ENCODE results near the gene FLNB. TPM values are rescaled to one million over a fixed set of nuclear protein-coding genes. Genes with fewer than 3 reads are reported as not detected.

Gene FLNB
- total and polyA plus RNA-seq, 2 experiments from 2014 or later, result 60.6 to 186 TPM

DNA sequence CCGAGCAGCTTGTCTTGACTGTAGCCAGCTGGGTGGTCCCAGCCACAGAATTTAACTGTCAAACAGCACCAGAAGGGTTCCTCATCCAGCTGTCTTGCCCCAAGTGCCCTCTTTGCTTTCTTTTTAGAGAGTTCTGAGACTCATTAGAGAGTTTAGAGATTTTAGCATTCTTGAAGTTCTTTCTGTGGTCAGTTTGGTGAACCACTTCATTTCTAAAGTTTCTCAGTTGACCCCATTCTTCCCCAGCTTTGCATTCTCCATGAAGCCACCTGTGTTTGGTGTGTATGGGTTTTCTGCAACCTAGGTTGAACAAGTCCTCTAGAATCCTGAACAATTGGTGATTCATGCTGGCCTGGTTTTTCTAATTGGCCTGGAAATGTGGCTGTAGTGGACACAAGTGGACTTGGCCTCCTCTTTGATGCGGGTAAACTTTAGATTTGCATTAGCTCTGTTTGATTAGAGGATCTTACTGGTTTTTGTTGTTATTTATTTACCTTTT is 33.7 kb downstream of the FLNB start:
- TF ChIP-seq EZH2phosphoT487 (IDR thresholded peaks at IDR 0.05; ENCODE audit: insufficient read depth, low read depth) (no peak), EZH2 (IDR thresholded peaks at IDR 0.05; ENCODE audit: insufficient read depth, poor library complexity, severe bottlenecking) (no peak)
- Histone ChIP-seq H3K36me3 (ENCODE audit: low read depth) (no peaks in the 10 kb centered on the region), H3K4me3 (no peak overlapping the region), H2AFZ (no peak overlapping the region), H4K20me1 (ENCODE audit: insufficient read depth) (no peaks in the 10 kb centered on the region), H3K27me3 (replicated peaks; ENCODE audit: insufficient read depth) (no peaks in the 10 kb centered on the region), H3K9me2 (ENCODE audit: insufficient read depth) (no peaks in the 10 kb centered on the region), H3K9ac (no peak overlapping the region), H3K4me2 (ENCODE audit: unreplicated experiment) (peak overlapping the region; percentile 31), H3F3A (ENCODE audit: insufficient read depth) (peaks cover 57% of the 10 kb centered on the region), H3K4me1 (ENCODE audit: insufficient read depth) (peaks cover 70% of the 10 kb centered on the region), H3K27ac (peak overlapping the region; percentile 89; the same call in 1 of the 2 replicates), H3K9me3 (ENCODE audit: low read depth) (no peaks in the 10 kb centered on the region), H3K79me2 (ENCODE audit: insufficient read depth) (peaks cover 100% of the 10 kb centered on the region)
- DNase-seq, result peak; percentile 63
- 87 to 88% methylated on average over 2 of the region's 2 CpGs for whole genome bisulfite sequencing, 2 experiments (ENCODE audit: low coverage in 1 of 2, low lambda C conversion rate in 2 of 2, missing lambda C conversion rate in 2 of 2)
- in situ Hi-C loops (cut with MboI), result no loop called here

DNA sequence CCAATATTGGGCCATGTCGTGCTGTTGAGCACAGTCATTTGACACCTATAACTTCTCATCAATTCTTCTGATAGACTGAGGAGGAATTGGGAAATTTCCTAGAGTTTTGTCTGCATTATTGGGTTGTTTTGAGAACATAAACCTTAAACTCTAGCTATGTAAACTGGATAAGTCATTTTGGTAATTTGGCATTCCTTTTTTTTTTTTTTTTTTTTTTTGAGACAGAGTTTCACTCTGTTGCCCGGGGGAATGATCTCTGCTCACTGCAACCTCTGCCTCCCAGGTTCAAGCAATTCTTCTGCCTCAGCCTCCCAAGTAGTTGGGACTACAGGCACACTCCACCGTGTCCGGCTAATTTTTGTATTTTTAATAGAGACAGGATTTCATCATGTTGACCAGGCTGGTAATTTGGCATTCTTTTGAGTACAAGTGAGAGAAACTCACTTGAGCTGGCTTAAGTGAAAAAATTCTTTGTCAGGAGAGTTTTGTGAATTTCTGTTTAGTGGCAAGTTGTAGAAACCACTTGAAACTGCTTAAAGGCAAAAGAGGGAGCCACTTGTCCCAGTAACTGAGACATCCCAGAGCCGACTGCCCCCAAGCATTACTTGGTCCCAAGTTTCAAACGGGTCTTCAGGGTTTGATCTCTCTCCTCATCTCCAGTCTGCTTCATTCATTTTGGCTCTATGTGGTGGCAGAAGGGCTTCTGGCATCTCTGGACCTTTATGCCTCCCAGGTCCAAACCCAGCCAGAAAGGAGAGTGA is 34.9 kb downstream of the FLNB start:
- H3K9me3 ChIP-seq (ENCODE audit: low read depth), result no peaks in the 10 kb centered on the region
- no peaks in the 10 kb centered on the region for H4K20me1 ChIP-seq (ENCODE audit: insufficient read depth)
- H3K4me1 ChIP-seq (ENCODE audit: insufficient read depth), result peaks cover 83% of the 10 kb centered on the region
- no peak for TF ChIP-seq EZH2 (IDR thresholded peaks at IDR 0.05; ENCODE audit: insufficient read depth, poor library complexity, severe bottlenecking)
- no peak for DNase-seq
- H2AFZ ChIP-seq, result no peak overlapping the region
- in situ Hi-C loops (cut with MboI), result no loop called here
- H3K27me3 ChIP-seq (replicated peaks; ENCODE audit: insufficient read depth), result no peaks in the 10 kb centered on the region
- H3K27ac ChIP-seq, result peak overlapping the region; percentile 89
- peaks cover 69% of the 10 kb centered on the region for H3F3A ChIP-seq (ENCODE audit: insufficient read depth)
- H3K79me2 ChIP-seq (ENCODE audit: insufficient read depth), result peaks cover 96% of the 10 kb centered on the region
- H3K36me3 ChIP-seq (ENCODE audit: low read depth), result no peaks in the 10 kb centered on the region
- WGBS, 2 experiments (ENCODE audit: low coverage in 1 of 2, low lambda C conversion rate in 2 of 2, missing lambda C conversion rate in 2 of 2), result 37 to 38% methylated on average over 6 of the region's 6 CpGs
- H3K9ac ChIP-seq, result peak overlapping the region; percentile 60; the same call in 1 of the 2 replicates
- no peak overlapping the region for H3K4me3 ChIP-seq
- H3K4me2 ChIP-seq (ENCODE audit: unreplicated experiment), result peak overlapping the region; percentile 45
- no peaks in the 10 kb centered on the region for H3K9me2 ChIP-seq (ENCODE audit: insufficient read depth)

DNA sequence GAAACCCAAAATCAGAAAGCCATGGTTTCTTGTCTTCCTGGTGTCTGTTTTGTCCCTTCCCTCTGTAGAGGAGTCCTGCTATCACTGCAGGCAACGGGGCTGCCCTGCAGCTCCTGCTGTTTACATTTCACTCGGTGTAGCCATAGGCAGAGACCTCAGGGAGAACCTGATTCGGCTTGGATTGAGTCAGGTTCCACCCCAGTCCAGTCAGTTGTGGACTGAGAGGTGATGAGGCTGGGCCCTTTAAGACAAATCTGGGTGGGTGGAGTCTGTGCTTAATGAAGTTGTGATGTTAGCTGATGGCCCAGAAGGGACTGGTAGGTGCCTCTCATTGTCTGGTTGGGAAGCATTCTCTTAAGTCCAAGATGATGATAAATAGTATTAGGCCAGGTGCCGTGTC is 35.7 kb downstream of the FLNB start:
- H3K9me3 ChIP-seq (ENCODE audit: low read depth), result no peaks in the 10 kb centered on the region
- peak overlapping the region; percentile 89 for H3K27ac ChIP-seq
- peak overlapping the region; percentile 45 for H3K4me2 ChIP-seq (ENCODE audit: unreplicated experiment)
- H3K27me3 ChIP-seq (replicated peaks; ENCODE audit: insufficient read depth), result no peaks in the 10 kb centered on the region
- peaks cover 91% of the 10 kb centered on the region for H3K4me1 ChIP-seq (ENCODE audit: insufficient read depth)
- DNase-seq, result peak; percentile 45
- H3K79me2 ChIP-seq (ENCODE audit: insufficient read depth), result peaks cover 91% of the 10 kb centered on the region
- no peak for TF ChIP-seq EZH2phosphoT487 (IDR thresholded peaks at IDR 0.05; ENCODE audit: insufficient read depth, low read depth)
- no peak for TF ChIP-seq EZH2 (IDR thresholded peaks at IDR 0.05; ENCODE audit: insufficient read depth, poor library complexity, severe bottlenecking)
- H3K36me3 ChIP-seq (ENCODE audit: low read depth), result no peaks in the 10 kb centered on the region
- peak overlapping the region; percentile 60 for H3K9ac ChIP-seq
- in situ Hi-C loops (cut with MboI), result no loop called here
- peaks cover 72% of the 10 kb centered on the region for H3F3A ChIP-seq (ENCODE audit: insufficient read depth)
- WGBS, 2 experiments (ENCODE audit: low coverage in 1 of 2, low lambda C conversion rate in 2 of 2, missing lambda C conversion rate in 2 of 2), result 77 to 83% methylated on average over 4 of the region's 4 CpGs
- H2AFZ ChIP-seq, result no peak overlapping the region
- no peaks in the 10 kb centered on the region for H4K20me1 ChIP-seq (ENCODE audit: insufficient read depth)
- H3K9me2 ChIP-seq (ENCODE audit: insufficient read depth), result no peaks in the 10 kb centered on the region
- no peak overlapping the region for H3K4me3 ChIP-seq

DNA sequence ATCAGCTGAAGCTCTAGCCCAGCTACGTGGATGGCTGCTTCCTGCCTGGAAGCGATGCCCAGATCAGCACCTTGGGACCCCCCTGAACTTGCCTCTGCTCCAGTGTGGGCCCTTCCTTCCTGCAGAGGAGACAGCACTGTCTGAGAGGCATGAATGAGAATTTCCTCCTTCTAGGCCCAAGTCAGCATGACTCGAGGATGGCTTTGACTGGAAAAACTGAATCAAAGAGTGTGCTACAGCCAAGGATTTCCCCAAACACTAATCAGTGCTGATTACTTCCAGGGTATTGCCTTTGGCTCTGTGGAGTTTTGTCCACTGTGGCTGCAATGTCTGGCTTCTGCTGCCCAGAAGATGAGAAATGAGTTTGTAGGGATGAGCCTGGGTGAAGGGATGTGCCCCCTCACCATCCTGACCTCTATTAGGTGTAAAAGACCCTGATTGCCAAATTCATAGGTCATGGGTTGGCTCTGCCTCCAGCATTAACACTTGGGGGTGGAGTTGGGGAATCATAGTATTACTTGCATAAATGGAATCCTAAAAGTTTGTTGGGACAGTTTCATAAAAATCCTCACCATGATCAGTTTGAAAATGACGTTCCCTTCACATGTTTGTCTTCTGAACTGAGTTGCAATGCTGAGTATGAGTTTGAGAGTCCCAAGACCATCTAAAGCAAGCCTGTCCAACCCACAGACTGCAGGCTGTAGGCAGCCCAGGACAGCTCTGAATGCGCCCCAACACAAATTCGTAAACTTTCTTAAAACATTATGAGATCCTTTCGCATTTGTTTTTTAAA is 36.7 kb downstream of the FLNB start:
- no peak overlapping the region for H2AFZ ChIP-seq
- no peaks in the 10 kb centered on the region for H4K20me1 ChIP-seq (ENCODE audit: insufficient read depth)
- peaks cover 80% of the 10 kb centered on the region for H3F3A ChIP-seq (ENCODE audit: insufficient read depth)
- H3K27ac ChIP-seq, result peak overlapping the region; percentile 89
- in situ Hi-C loops (cut with MboI), result no loop called here
- H3K27me3 ChIP-seq (replicated peaks; ENCODE audit: insufficient read depth), result no peaks in the 10 kb centered on the region
- 20 to 25% methylated on average over 7 of the region's 7 CpGs for WGBS, 2 experiments (ENCODE audit: low coverage in 1 of 2, low lambda C conversion rate in 2 of 2, missing lambda C conversion rate in 2 of 2)
- peak; percentile 88 for DNase-seq
- no peaks in the 10 kb centered on the region for H3K9me3 ChIP-seq (ENCODE audit: low read depth)
- no peak overlapping the region for H3K4me3 ChIP-seq
- peaks cover 94% of the 10 kb centered on the region for H3K4me1 ChIP-seq (ENCODE audit: insufficient read depth)
- H3K9me2 ChIP-seq (ENCODE audit: insufficient read depth), result no peaks in the 10 kb centered on the region
- H3K4me2 ChIP-seq (ENCODE audit: unreplicated experiment), result peak overlapping the region; percentile 45
- H3K79me2 ChIP-seq (ENCODE audit: insufficient read depth), result peaks cover 91% of the 10 kb centered on the region
- peak overlapping the region; percentile 60 for H3K9ac ChIP-seq
- TF ChIP-seq EZH2 (IDR thresholded peaks at IDR 0.05; ENCODE audit: insufficient read depth, poor library complexity, severe bottlenecking), result no peak
- H3K36me3 ChIP-seq (ENCODE audit: low read depth), result no peaks in the 10 kb centered on the region

Data from GM23248 (cell line).